Spleen (tissue), 7 donors: ENCODE measurements around the gene CLIC5.

ENCODE experiments used
- CTCF ChIP-seq, 11 experiments: fragments of 200-600 bp in 7 of 11; fragments of 450-650 bp in 4 of 11; sonication (generic) in 4 of 11; IDR thresholded peaks in 8 of 11; conservative IDR thresholded peaks in 3 of 11; 1 replicate in 7 of 11; 2 replicates in 4 of 11; pipeline versions ENCODE4 v1.4.0 to v1.8.0; 2016 to 2021; ENCODE audit warnings: antibody characterized with exemption in 11 of 11, inconsistent platforms in 4 of 11, mild to moderate bottlenecking in 1 of 11
- POLR2A ChIP-seq, 3 donors: fragments of 450-650 bp; IDR thresholded peaks; one replicate each; pipeline ENCODE4 v1.5.1; 2017; ENCODE audit warnings: antibody characterized with exemption in 3 of 3, mild to moderate bottlenecking in 1 of 3
- POLR2AphosphoS5 ChIP-seq, 3 donors: sonication (generic); formaldehyde crosslinking; IDR thresholded peaks; one replicate each; pipeline ENCODE4 v1.5.1; 2017; ENCODE audit warnings: antibody characterized with exemption in 3 of 3
- donor health status: DM: no; HTN: no; CAD: no; lungs with moderate emphysema.
- donor health status: DM: no; HTN: no; CAD: no.
- donor health status: DM: no; HTN: no; CAD: no.

- TF ChIP-seq POLR2AphosphoS5 (IDR thresholded peaks at IDR 0.05) = no peak
- no peak for TF ChIP-seq CTCF (IDR thresholded peaks at IDR 0.05 in 8 of 11, conservative IDR thresholded peaks at IDR 0.05 in 3 of 11)
- TF ChIP-seq POLR2A (IDR thresholded peaks at IDR 0.05) = no peak
These were observed 48.9 kb downstream of the CLIC5 start for GRCh38 chr6:45966797-45967196.
